ENCODE measurements around the gene PRKAR1B.

PRKAR1B gene

GRCh38 chr7:506391-506831, 220.7 kb downstream of the PRKAR1B start:
- DNase-seq (ENCODE audit: low read depth), result no peak

GRCh38 chr7:505171-505570, 221.9 kb downstream of the PRKAR1B start:
- no peak for DNase-seq (ENCODE audit: low read depth)

GRCh38 chr7:504221-505111, 222.6 kb downstream of the PRKAR1B start:
- DNase-seq (ENCODE audit: low read depth), result no peak

GRCh38 chr7:503575-504111, 223.4 kb downstream of the PRKAR1B start:
- no peak for DNase-seq (ENCODE audit: low read depth)

- DNase-seq (ENCODE audit: low read depth), result no peak
These were observed 224.8 kb downstream of the PRKAR1B start for GRCh38 chr7:502296-502695.

GRCh38 chr7:501526-501925, 225.6 kb downstream of the PRKAR1B start:
- DNase-seq (ENCODE audit: low read depth), result no peak

- no peak for DNase-seq (ENCODE audit: low read depth)
These were observed 226.3 kb downstream of the PRKAR1B start for GRCh38 chr7:500521-501420.

GRCh38 chr7:499853-500485, 227.1 kb downstream of the PRKAR1B start:
- no peak for DNase-seq (ENCODE audit: low read depth)

Data from activated T-helper 1 cell treated with Interleukin-2 at 50 U/mL for 16 hours (primary cell).